HepG2 (cell line): Measurements from ENCODE around the gene METTL26. TPM values are rescaled to one million over a fixed set of nuclear protein-coding genes. Genes with fewer than 3 reads are reported as not detected.

Source experiments
- AGO1 ChIP-seq: fragments of 200-400 bp; formaldehyde crosslinking; IDR thresholded peaks from 2 replicates; pipeline ENCODE4 v1.6.1; 2017; ENCODE audit warnings: mild to moderate bottlenecking, low read depth, low read length, moderate library complexity; ENCODE audit not compliant: poor library complexity, severe bottlenecking
- AGO2 ChIP-seq: fragments of 200-400 bp; formaldehyde crosslinking; optimal IDR thresholded peaks from 2 replicates; pipeline ENCODE3; 2017; ENCODE audit warnings: mild to moderate bottlenecking, low read depth, low read length, moderate library complexity
- ERF ChIP-seq: IDR thresholded peaks from 2 replicates; pipeline ENCODE4 v1.6.1; 2018; ENCODE audit warnings: missing biosample characterization, missing genetic modification reagents
- HNF4G ChIP-seq, 2 experiments: sonication (generic) in 1 of 2; formaldehyde crosslinking in 1 of 2; IDR thresholded peaks; 2 replicates each; pipeline versions ENCODE4 v1.4.0 to v1.6.1; 2011 to 2020; ENCODE audit warnings: borderline replicate concordance in 2 of 2, low read depth in 2 of 2, mild to moderate bottlenecking in 2 of 2, low read length in 1 of 2, missing genetic modification reagents in 1 of 2, moderate library complexity in 1 of 2
- IRF2 ChIP-seq: IDR thresholded peaks from 2 replicates; pipeline ENCODE4 v1.6.1; 2018; ENCODE audit warnings: missing genetic modification reagents, missing compliant biosample characterization
- KLF9 ChIP-seq: IDR thresholded peaks from 2 replicates; pipeline ENCODE4 v1.6.1; 2016; ENCODE audit warnings: low read depth
- MEIS2 ChIP-seq: sonication (generic); formaldehyde crosslinking; IDR thresholded peaks from 2 replicates; pipeline ENCODE4 v1.9.0; 2021; ENCODE audit warnings: mild to moderate bottlenecking, missing genetic modification reagents
- NCOA2 ChIP-seq: sonication (generic); formaldehyde crosslinking; IDR thresholded peaks from 2 replicates; pipeline ENCODE4 v1.8.0; 2022; ENCODE audit warnings: inconsistent platforms
- NFKB2 ChIP-seq: sonication (generic); formaldehyde crosslinking; IDR thresholded peaks from 2 replicates; pipeline ENCODE4 v1.4.0; 2020; ENCODE audit warnings: missing genetic modification reagents, borderline replicate concordance
- NFYB ChIP-seq: sonication (generic); formaldehyde crosslinking; IDR thresholded peaks from 2 replicates; pipeline ENCODE4 v1.4.0; 2020; ENCODE audit warnings: missing genetic modification reagents
- NFYC ChIP-seq: IDR thresholded peaks from 2 replicates; pipeline ENCODE4 v1.6.1; 2016; ENCODE audit warnings: missing genetic modification reagents, missing compliant biosample characterization
- NR1H2 ChIP-seq: sonication (generic); formaldehyde crosslinking; IDR thresholded peaks from 2 replicates; pipeline ENCODE4 v1.8.1; 2022; ENCODE audit warnings: low read depth, missing genetic modification reagents, borderline replicate concordance
- NR2F2 ChIP-seq: IDR thresholded peaks from 2 replicates; pipeline ENCODE4 v1.6.1; 2012; ENCODE audit warnings: low read depth, inconsistent platforms, borderline replicate concordance
- NR3C1 ChIP-seq: sonication (generic); formaldehyde crosslinking; IDR thresholded peaks from 2 replicates; pipeline ENCODE4 v1.4.0; 2020; ENCODE audit warnings: missing genetic modification reagents
- SP5 ChIP-seq: IDR thresholded peaks from 2 replicates; pipeline ENCODE4 v1.6.1; 2016; ENCODE audit warnings: low read depth, borderline replicate concordance
- TAF15 ChIP-seq: fragments of 200-400 bp; formaldehyde crosslinking; IDR thresholded peaks from one replicate; pipeline ENCODE4 v1.6.1; 2018; ENCODE audit warnings: mild to moderate bottlenecking, low read depth, low read length; ENCODE audit not compliant: poor library complexity, severe bottlenecking
- TEAD3 ChIP-seq: optimal IDR thresholded peaks from 2 replicates; pipeline ENCODE3; 2016; ENCODE audit warnings: borderline replicate concordance
- UBTF ChIP-seq: sonication (generic); formaldehyde crosslinking; IDR thresholded peaks from 2 replicates; pipeline ENCODE4 v1.4.0; 2020; ENCODE audit warnings: mild to moderate bottlenecking, missing genetic modification reagents
- ZFP82 ChIP-seq: sonication (generic); formaldehyde crosslinking; IDR thresholded peaks from 2 replicates; pipeline ENCODE4 v1.5.1; 2020; ENCODE audit warnings: mild to moderate bottlenecking, missing genetic modification reagents, borderline replicate concordance
- ZNF326 ChIP-seq: sonication (generic); formaldehyde crosslinking; IDR thresholded peaks from 2 replicates; pipeline ENCODE4 v1.4.0; 2020; ENCODE audit warnings: missing genetic modification reagents, borderline replicate concordance
- ZNF460 ChIP-seq: sonication (generic); formaldehyde crosslinking; IDR thresholded peaks from 2 replicates; pipeline ENCODE4 v1.5.1; 2020; ENCODE audit warnings: missing genetic modification reagents, mild to moderate bottlenecking, borderline replicate concordance
- ZNF484 ChIP-seq: sonication (generic); formaldehyde crosslinking; IDR thresholded peaks from 2 replicates; pipeline ENCODE4 v1.5.1; 2020; ENCODE audit warnings: mild to moderate bottlenecking, low read depth, missing genetic modification reagents, borderline replicate concordance
- ZNF572 ChIP-seq: sonication (generic); formaldehyde crosslinking; IDR thresholded peaks from 2 replicates; pipeline ENCODE4 v1.5.1; 2020; ENCODE audit warnings: mild to moderate bottlenecking, missing genetic modification reagents
- ZNF7 ChIP-seq: IDR thresholded peaks from 2 replicates; pipeline ENCODE4 v1.6.1; 2016; ENCODE audit warnings: missing biosample characterization, missing genetic modification reagents
- ZNF75D ChIP-seq: sonication (generic); formaldehyde crosslinking; IDR thresholded peaks from 2 replicates; pipeline ENCODE4 v1.8.1; 2023; ENCODE audit warnings: missing genetic modification reagents, mild to moderate bottlenecking, borderline replicate concordance
- polyA plus RNA-seq, 8 experiments: library from polyadenylated mRNA; depleted of rRNA in 3 of 8; stranded (reverse) in 7 of 8; unstranded in 1 of 8; fragments of >200 nt; fragmentation: Illumina TruSeq in 4 of 8; extraction: Trizol in 4 of 8; gene quantifications; 2 replicates each; pipeline versions ENCODE4 v1.2.1 to v1.2.3, GENCODE V29; 2011 to 2016; ENCODE audit warnings: low read depth in 4 of 8, missing spikeins in 1 of 8, mixed read lengths in 1 of 8; ENCODE audit not compliant: insufficient read depth in 1 of 8
- total RNA-seq, 5 experiments: library from RNA; depleted of rRNA; stranded (reverse); fragments of >200 nt; fragmentation: Illumina TruSeq; extraction: Trizol; gene quantifications; 2 replicates each; pipeline ENCODE4 v1.2.3, GENCODE V29; 2016; ENCODE audit warnings: low read depth in 1 of 5
- TF ChIP-seq, protein P1 (sequence below): IDR thresholded peaks from 2 replicates; pipeline ENCODE4 v1.6.1; 2016; ENCODE audit warnings: missing genetic modification reagents, missing compliant biosample characterization
- TF ChIP-seq, protein P2 (sequence below): sonication (generic); formaldehyde crosslinking; IDR thresholded peaks from 2 replicates; pipeline ENCODE4 v1.4.0; 2020; ENCODE audit warnings: missing genetic modification reagents

Gene METTL26
- total and polyA plus RNA-seq, 2 of the 13 experiments (the other 11 are each of a cell fraction or from before 2014, with no cell fraction given), result 65.5 to 70.1 TPM

DNA sequence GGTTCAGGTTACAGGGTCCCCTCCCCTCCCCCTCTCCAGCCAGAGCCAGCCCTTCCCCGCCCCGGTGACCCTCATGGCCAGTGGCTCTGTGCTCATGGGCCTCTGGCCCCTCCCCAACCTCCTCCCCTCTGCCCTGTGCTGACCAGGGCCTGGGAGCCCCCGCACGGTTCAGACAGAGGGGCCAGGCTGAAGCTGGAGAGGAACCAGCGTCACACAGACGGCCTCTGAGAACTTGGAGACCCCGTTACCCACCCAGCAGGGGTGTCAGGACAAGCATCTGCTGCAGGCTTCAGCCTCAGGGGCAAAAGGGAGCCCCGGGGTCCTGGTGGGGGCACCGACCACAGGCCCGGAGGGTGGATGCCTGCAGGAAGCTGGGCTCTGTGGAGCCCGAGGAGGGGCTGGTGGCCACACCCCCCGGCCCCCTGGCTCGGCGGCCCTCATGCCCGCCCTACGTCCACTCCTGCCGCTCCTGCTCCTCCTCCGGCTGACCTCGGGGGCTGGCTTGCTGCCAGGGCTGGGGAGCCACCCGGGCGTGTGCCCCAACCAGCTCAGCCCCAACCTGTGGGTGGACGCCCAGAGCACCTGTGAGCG lies 5.2 kb downstream of the METTL26 start, which contains the start of gene WFIKKN1 (continued):
- TF ChIP-seq NFKB2 (CRISPR knock-in tag) (no peak), ZNF7 (CRISPR knock-in tag) (no peak), ZNF326 (CRISPR knock-in tag) (no peak), NR1H2 (CRISPR knock-in tag) (no peak), TEAD3 (CRISPR knock-in tag) (no peak), ZNF460 (no peak; the same call in 1 of the 2 replicates), NCOA2 (CRISPR knock-in tag) (no peak), ZNF484 (CRISPR knock-in tag) (no peak), NR3C1 (CRISPR knock-in tag) (no peak), KLF9 (CRISPR knock-in tag) (0 out of 2 replicates have a peak, but pooled peaks have one; percentile 64), ZNF572 (CRISPR knock-in tag) (no peak), IRF2 (CRISPR knock-in tag) (no peak; the same call in 1 of the 2 replicates), NR2F2 (0 out of 2 replicates have a peak, but pooled peaks have one; percentile 47), UBTF (peak; percentile 33; the same call in 1 of the 2 replicates), MEIS2 (peak; percentile 37; the same call in 1 of the 2 replicates), AGO2 (peak; percentile 90), AGO1 (peak; percentile 94), ZFP82 (no peak), ERF (peak; percentile 15; the same call in 1 of the 2 replicates), NFYB (CRISPR knock-in tag) (0 out of 2 replicates have a peak, but pooled peaks have one; percentile 13), NFYC (CRISPR knock-in tag) (no peak), TAF15 (no peak), ZNF75D (CRISPR knock-in tag) (no peak), HNF4G (IDR thresholded peaks at IDR 0.05; ENCODE audit: borderline replicate concordance, low read depth, low read length) (no peak), HNF4G (CRISPR knock-in tag; IDR thresholded peaks at IDR 0.05; ENCODE audit: borderline replicate concordance, low read depth) (no peak), SP5 (CRISPR knock-in tag) (peak; percentile 43)
- TF ChIP-seq, protein P1, sequence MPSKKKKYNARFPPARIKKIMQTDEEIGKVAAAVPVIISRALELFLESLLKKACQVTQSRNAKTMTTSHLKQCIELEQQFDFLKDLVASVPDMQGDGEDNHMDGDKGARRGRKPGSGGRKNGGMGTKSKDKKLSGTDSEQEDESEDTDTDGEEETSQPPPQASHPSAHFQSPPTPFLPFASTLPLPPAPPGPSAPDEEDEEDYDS (CRISPR knock-in tag), result no peak
- TF ChIP-seq, protein P2, sequence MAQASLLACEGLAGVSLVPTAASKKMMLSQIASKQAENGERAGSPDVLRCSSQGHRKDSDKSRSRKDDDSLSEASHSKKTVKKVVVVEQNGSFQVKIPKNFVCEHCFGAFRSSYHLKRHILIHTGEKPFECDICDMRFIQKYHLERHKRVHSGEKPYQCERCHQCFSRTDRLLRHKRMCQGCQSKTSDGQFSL (CRISPR knock-in tag), result peak; percentile 31; the same call in 1 of the 2 replicates
